GM19099 (cell line): ENCODE results near the gene RAB1A.

Experiments used
- POLR2A ChIP-seq: IDR thresholded peaks from 3 replicates; pipeline ENCODE4 v1.6.1; 2011; ENCODE audit warnings: low read depth; ENCODE audit not compliant: insufficient read length; ENCODE audit errors: extremely low read depth

RAB1A gene

DNA sequence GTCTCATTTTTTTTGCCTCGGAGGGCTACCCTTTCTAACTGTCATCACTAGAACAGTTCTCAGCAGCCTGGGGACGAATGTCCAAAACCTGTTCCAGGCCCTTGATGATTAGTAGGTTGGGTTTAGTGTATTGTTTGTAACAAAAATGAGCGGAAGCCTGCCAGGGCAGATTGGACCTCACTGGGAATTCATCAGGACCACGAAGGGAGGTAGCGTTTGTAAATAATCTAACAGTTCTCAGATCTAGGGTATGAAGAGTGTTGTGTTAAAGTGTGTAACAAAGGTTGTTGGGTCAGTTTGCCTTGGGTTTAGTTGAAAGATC is 72.9 kb downstream of the RAB1A start:
- TF ChIP-seq POLR2A: no peak

GRCh38 chr2:65056215-65057053 is 73.5 kb downstream of the RAB1A start, which contains the start of gene CEP68:
Gene CEP68, plus strand, starts transcription at chr2:65056416. Its CDS starts 13,029 bp downstream, at chr2:65069445.
- peak; percentile 68 for TF ChIP-seq POLR2A

DNA sequence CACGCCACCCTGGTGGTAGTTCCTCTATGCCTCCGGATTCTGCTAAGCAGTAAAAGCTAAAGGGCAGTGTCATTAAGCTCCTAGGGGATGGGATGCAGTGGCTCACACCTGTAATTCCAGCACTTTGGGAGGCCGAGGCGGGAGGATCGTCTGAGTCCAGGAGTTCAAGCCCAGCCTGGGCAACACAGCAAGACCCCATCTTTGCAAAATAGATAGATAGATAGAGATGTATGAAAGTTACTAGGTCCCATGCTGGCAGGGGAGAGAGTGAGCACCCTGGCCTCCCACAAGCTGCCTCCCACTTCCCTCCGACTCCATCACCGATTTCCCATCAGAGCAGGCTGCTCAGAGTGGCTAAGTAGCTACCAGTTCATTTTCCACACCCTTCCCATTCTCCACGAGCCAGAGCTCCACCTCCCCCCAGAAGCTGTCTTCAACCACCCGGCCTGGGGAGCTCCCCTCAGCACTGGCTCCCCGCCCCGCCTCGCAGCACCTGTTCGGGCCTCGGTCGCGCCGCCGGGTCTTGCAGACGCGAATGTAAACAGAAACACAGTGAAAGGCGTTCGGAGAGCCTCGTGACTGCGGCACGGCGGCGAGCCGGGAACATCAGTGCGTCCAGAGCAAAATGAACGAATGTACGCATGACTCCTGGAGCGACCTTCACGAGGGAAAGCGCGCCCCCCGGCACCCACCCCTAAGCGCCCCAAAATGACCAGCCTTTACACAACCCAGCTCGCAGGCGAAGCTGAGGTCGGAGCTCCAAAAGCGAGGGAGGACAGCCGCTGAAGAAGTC is 74.3 kb downstream of the RAB1A start:
- TF ChIP-seq POLR2A: no peak

- TF ChIP-seq POLR2A: no peak
These were observed 75.0 kb downstream of the RAB1A start for GRCh38 chr2:65054749-65055421.

DNA sequence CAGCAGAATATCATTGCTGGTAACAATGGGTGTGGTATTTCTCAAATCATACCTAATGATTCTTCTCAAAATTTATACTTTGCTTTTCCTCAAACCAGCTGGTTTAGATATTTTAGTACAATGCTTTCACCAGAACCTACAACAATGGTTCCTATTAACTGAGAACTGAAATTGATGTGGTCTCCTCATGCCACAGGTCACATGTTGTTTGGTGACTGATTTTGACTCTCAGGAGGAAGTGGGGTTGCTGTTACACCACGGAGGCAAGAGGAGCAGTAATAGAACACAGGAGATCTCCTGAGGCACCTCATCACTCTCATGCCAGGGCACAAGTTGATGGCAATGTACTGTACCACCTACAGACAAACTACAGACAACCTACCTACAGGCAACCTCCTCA is 76.7 kb downstream of the RAB1A start:
- TF ChIP-seq POLR2A: peak; percentile 17

GRCh38 chr2:65050931-65051330 is 79.0 kb downstream of the RAB1A start:
- no peak for TF ChIP-seq POLR2A

- TF ChIP-seq POLR2A: no peak
These were observed 80.8 kb downstream of the RAB1A start for GRCh38 chr2:65049010-65049639.

- TF ChIP-seq POLR2A: no peak
These were observed 83.1 kb downstream of the RAB1A start for GRCh38 chr2:65046633-65047407.

- TF ChIP-seq POLR2A: no peak
These were observed 84.3 kb downstream of the RAB1A start for GRCh38 chr2:65045651-65046050.

- no peak for TF ChIP-seq POLR2A
These were observed 85.7 kb downstream of the RAB1A start for GRCh38 chr2:65044097-65044735.

- no peak for TF ChIP-seq POLR2A
These were observed 86.9 kb downstream of the RAB1A start for GRCh38 chr2:65043001-65043400.

DNA sequence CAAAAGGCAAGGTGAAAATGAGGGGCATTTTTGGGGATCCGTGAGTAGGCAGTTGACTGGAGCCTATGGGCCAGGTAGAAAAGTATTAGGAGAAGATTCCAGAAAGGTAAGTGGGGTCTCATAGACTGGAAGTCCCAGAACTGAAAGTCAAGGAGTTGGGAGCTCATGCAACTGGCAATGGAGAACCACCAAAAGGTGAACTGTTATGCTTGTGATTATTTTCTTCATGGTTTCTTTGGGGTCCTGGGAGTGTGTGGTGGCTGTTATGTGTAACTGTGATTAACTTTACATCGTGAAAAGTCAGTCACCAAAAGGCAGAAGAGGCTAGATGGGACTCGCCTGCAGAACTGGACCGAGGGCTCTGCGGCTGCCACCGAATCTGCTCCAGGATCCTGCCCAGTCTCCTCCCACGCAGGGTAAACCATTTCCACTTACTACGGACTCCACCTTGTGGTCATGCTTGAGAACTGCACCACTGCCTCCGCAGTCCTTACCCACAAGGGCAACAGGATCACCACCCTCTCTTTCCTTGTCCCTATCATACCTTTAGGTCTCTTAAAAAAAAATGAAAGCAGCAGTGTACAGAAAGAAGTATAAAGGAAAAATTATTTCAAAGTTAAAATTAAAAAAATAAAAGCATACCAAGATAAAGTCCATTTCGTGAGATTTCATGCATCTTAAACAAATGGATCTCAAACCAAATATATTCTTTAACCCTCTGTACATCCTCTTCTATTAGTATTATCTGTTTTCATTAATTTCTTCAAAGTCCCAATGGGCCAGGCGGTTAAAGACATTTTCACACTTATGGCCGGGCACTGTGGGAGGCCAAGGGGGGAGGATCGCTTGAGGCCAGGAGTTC is 89.3 kb downstream of the RAB1A start:
- no peak for TF ChIP-seq POLR2A

GRCh38 chr2:65039640-65040039 is 90.3 kb downstream of the RAB1A start:
- no peak for TF ChIP-seq POLR2A
